Measurements from ENCODE around the gene ANAPC13. TPM values are rescaled to one million over a fixed set of nuclear protein-coding genes. Genes with fewer than 3 reads are reported as not detected.
A peak's percentile ranks its signal among the peaks of the same experiment; 100 is the strongest.

Gene ANAPC13
- total RNA-seq, 3 donors from 2014 or later (not counting 1 experiment from before 2014, with no cell fraction given): 16.1 to 20.4 (median 16.6) TPM

DNA sequence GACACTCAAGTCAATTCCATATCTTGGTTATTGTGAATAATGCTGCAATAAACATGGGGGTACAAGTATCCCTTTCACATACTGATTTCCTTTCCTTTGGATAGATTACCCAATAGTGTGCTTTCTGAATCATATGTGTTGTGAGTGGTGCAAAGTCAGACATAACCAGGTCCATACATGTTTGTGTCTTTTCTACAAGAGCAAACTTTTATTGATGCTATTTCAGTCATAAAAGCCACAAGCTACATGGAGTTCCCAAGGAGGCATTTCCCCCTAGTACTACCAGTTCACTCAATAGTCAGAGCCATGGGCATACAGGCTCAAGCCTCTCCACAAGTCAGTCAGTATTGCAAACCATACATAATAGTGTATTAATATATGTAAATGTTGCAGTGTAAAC is 10.2 kb upstream of the ANAPC13 start:
- DNase-seq: no peak
- H3K27ac ChIP-seq (ENCODE audit: low read length): no peak overlapping the region
- TF ChIP-seq, protein P1, sequence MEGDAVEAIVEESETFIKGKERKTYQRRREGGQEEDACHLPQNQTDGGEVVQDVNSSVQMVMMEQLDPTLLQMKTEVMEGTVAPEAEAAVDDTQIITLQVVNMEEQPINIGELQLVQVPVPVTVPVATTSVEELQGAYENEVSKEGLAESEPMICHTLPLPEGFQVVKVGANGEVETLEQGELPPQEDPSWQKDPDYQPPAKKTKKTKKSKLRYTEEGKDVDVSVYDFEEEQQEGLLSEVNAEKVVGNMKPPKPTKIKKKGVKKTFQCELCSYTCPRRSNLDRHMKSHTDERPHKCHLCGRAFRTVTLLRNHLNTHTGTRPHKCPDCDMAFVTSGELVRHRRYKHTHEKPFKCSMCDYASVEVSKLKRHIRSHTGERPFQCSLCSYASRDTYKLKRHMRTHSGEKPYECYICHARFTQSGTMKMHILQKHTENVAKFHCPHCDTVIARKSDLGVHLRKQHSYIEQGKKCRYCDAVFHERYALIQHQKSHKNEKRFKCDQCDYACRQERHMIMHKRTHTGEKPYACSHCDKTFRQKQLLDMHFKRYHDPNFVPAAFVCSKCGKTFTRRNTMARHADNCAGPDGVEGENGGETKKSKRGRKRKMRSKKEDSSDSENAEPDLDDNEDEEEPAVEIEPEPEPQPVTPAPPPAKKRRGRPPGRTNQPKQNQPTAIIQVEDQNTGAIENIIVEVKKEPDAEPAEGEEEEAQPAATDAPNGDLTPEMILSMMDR (IDR thresholded peaks at IDR 0.05): no peak
- peaks cover 4% of the 10 kb centered on the region for H3K4me1 ChIP-seq (ENCODE audit: control insufficient read depth, insufficient read depth, low read length)
- peaks cover 6% of the 10 kb centered on the region for H3K36me3 ChIP-seq (ENCODE audit: control insufficient read depth, insufficient read depth, low read length)
- H3K27me3 ChIP-seq (ENCODE audit: control insufficient read depth, insufficient read depth, low read length): no peaks in the 10 kb centered on the region
- Mint-ChIP-seq H3K9me3 (no peaks in the 10 kb centered on the region), H3K27ac (no peak overlapping the region), H3K27me3 (ENCODE audit: low read depth in 2 of 2) (no peaks in the 10 kb centered on the region), H3K36me3 (peaks cover 8% of the 10 kb centered on the region), H3K4me1 (peaks cover 42 to 50% of the 10 kb centered on the region in 2 donors), H3K4me3 (no peak overlapping the region)
- no peaks in the 10 kb centered on the region for H3K9me3 ChIP-seq (ENCODE audit: control insufficient read depth, insufficient read depth, low read length)
- intact Hi-C loops (cut with micrococcal nuclease): no loop called here
- no peak overlapping the region for H3K4me3 ChIP-seq (ENCODE audit: low read length)
- no peak for ATAC-seq

DNA sequence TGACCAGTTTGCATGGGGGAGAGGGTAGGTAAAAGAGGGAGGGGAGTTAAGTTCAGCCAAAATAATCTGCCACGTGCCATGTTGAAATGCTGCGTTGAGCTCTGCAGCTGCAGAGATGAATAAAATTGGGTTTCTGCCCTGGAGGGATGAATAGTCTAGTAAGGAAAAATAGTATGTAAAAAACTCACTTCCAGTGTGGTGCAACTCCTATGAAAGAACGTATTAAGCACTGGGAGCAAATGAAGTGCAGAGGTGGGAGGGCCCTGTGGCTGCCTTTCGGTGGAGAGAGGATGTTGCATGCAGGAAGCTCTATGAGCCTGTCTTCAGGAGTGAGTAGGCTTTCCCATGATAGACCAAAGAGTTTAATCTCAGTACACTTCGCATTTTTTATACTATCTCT is 8.7 kb upstream of the ANAPC13 start:
- DNase-seq (no peak), ATAC-seq (no peak)
- Histone ChIP-seq H3K36me3 (ENCODE audit: control insufficient read depth, insufficient read depth, low read length) (peaks cover 6% of the 10 kb centered on the region), H3K27me3 (ENCODE audit: control insufficient read depth, insufficient read depth, low read length) (no peaks in the 10 kb centered on the region), H3K4me1 (ENCODE audit: control insufficient read depth, insufficient read depth, low read length) (peaks cover 4% of the 10 kb centered on the region), H3K4me3 (ENCODE audit: low read length) (no peak overlapping the region), H3K9me3 (ENCODE audit: control insufficient read depth, insufficient read depth, low read length) (no peaks in the 10 kb centered on the region), H3K27ac (ENCODE audit: low read length) (no peak overlapping the region)
- WGBS (ENCODE audit: insufficient coverage): 88% methylated on average over 4 of the region's 5 CpGs
- Mint-ChIP-seq H3K27me3 (ENCODE audit: low read depth in 2 of 2) (no peaks in the 10 kb centered on the region), H3K4me1 (peaks cover 35 to 43% of the 10 kb centered on the region in 2 donors), H3K9me3 (no peaks in the 10 kb centered on the region), H3K36me3 (peaks cover 7% of the 10 kb centered on the region), H3K27ac (no peak overlapping the region), H3K4me3 (no peak overlapping the region)
- intact Hi-C loops (cut with micrococcal nuclease): loop anchor here (5.0 kb wide), 1 partner anchor 297 kb away; no protein-coding TSS in a partner anchor
- TF ChIP-seq, protein P1 (IDR thresholded peaks at IDR 0.05): no peak

- peak overlapping the region; percentile 98 to 99 for H3K27ac Mint-ChIP-seq
- ATAC-seq (no peak), DNase-seq (peak in 1 of 2 donors; percentile 25)
- Histone ChIP-seq H3K36me3 (ENCODE audit: control insufficient read depth, insufficient read depth, low read length) (peaks cover 4% of the 10 kb centered on the region), H3K4me3 (ENCODE audit: low read length) (no peak overlapping the region), H3K4me1 (ENCODE audit: control insufficient read depth, insufficient read depth, low read length) (peaks cover 23% of the 10 kb centered on the region), H3K9me3 (ENCODE audit: control insufficient read depth, insufficient read depth, low read length) (no peaks in the 10 kb centered on the region), H3K27me3 (ENCODE audit: control insufficient read depth, insufficient read depth, low read length) (no peaks in the 10 kb centered on the region), H3K27ac (ENCODE audit: low read length) (peak overlapping the region; percentile 95)
- H3K36me3 Mint-ChIP-seq: no peaks in the 10 kb centered on the region
- H3K4me1 Mint-ChIP-seq: peaks cover 41 to 52% of the 10 kb centered on the region in 2 donors
- intact Hi-C loops (cut with micrococcal nuclease): loop anchor here (5.0 kb wide), 3 partner anchors 195 to 1765 kb away; partner anchors contain the start of genes NPHP3 and SRPRB
- WGBS (ENCODE audit: insufficient coverage): 32% methylated on average over 5 of the region's 5 CpGs
- H3K9me3 Mint-ChIP-seq: no peaks in the 10 kb centered on the region
- TF ChIP-seq, protein P1 (IDR thresholded peaks at IDR 0.05): no peak
- peak overlapping the region; percentile 99 for H3K4me3 Mint-ChIP-seq
- H3K27me3 Mint-ChIP-seq (ENCODE audit: low read depth in 2 of 2): no peaks in the 10 kb centered on the region
Measured at GRCh38 chr3:134487406-134487805, 1.6 kb upstream of the ANAPC13 start.

- H3K27me3 ChIP-seq (ENCODE audit: control insufficient read depth, insufficient read depth, low read length): no peaks in the 10 kb centered on the region
- H3K9me3 ChIP-seq (ENCODE audit: control insufficient read depth, insufficient read depth, low read length): no peaks in the 10 kb centered on the region
- peaks cover 41 to 53% of the 10 kb centered on the region in 2 donors for H3K4me1 Mint-ChIP-seq
- WGBS (ENCODE audit: insufficient coverage): 1% methylated on average over 17 of the region's 17 CpGs
- H3K36me3 ChIP-seq (ENCODE audit: control insufficient read depth, insufficient read depth, low read length): peaks cover 12% of the 10 kb centered on the region
- intact Hi-C loops (cut with micrococcal nuclease): loop anchor here (1.0 to 5.0 kb wide), 4 partner anchors 194 to 1764 kb away; partner anchors contain the start of genes CDV3, NPHP3 and SRPRB
- peak overlapping the region; percentile 99 for H3K4me3 Mint-ChIP-seq
- TF ChIP-seq, protein P1 (IDR thresholded peaks at IDR 0.05): no peak
- H3K27ac ChIP-seq (ENCODE audit: low read length): peak overlapping the region; percentile 95
- H3K27me3 Mint-ChIP-seq (ENCODE audit: low read depth in 2 of 2): no peaks in the 10 kb centered on the region
- no peaks in the 10 kb centered on the region for H3K9me3 Mint-ChIP-seq
- peak overlapping the region; percentile 98 to 99 for H3K27ac Mint-ChIP-seq
- peak in 1 of 2 donors; percentile 67 for DNase-seq
- H3K4me1 ChIP-seq (ENCODE audit: control insufficient read depth, insufficient read depth, low read length): peaks cover 23% of the 10 kb centered on the region
- H3K36me3 Mint-ChIP-seq: no peaks in the 10 kb centered on the region
- peak overlapping the region; percentile 86 for H3K4me3 ChIP-seq (ENCODE audit: low read length)
- peak; percentile 4 to 28 (median 10) for ATAC-seq
Measured at GRCh38 chr3:134486577-134487041, 824 bp upstream of the ANAPC13 start.
